ENCODE measurements around the gene PCNX2. TPM values are rescaled to one million over a fixed set of nuclear protein-coding genes. Genes with fewer than 3 reads are reported as not detected.

PCNX2 gene
- total RNA-seq, 1 donor from 2014 or later = 33.6 TPM

DNA sequence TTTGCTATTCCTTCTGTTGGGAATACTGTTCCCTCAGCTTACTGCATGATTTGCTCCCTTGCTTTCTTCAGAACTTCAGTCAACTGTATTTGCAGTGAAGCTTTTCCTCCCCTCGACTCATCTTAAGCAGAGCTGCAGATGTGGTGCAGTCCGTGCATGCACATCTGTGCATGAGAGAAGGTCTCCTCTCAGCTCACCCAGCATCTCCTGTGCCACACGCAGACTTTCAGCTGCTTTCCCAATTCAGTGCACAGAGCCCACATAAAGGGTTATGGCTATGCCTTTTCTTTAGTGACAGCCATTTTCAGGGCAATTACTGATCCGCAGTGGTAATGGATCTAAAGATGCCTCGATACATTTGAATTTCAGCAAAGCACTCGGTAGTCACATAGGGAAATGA, 358.6 kb downstream of the PCNX2 start:
- no peak overlapping the region for H3K4me3 Mint-ChIP-seq (ENCODE audit: low read depth)
- TF ChIP-seq, protein P1, sequence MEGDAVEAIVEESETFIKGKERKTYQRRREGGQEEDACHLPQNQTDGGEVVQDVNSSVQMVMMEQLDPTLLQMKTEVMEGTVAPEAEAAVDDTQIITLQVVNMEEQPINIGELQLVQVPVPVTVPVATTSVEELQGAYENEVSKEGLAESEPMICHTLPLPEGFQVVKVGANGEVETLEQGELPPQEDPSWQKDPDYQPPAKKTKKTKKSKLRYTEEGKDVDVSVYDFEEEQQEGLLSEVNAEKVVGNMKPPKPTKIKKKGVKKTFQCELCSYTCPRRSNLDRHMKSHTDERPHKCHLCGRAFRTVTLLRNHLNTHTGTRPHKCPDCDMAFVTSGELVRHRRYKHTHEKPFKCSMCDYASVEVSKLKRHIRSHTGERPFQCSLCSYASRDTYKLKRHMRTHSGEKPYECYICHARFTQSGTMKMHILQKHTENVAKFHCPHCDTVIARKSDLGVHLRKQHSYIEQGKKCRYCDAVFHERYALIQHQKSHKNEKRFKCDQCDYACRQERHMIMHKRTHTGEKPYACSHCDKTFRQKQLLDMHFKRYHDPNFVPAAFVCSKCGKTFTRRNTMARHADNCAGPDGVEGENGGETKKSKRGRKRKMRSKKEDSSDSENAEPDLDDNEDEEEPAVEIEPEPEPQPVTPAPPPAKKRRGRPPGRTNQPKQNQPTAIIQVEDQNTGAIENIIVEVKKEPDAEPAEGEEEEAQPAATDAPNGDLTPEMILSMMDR (IDR thresholded peaks at IDR 0.05; ENCODE audit: unreplicated experiment) = no peak
- H3K4me1 Mint-ChIP-seq (ENCODE audit: low read depth) = no peaks in the 10 kb centered on the region
- H3K27me3 Mint-ChIP-seq = peaks cover 6% of the 10 kb centered on the region
- DNase-seq (ENCODE audit: low spot score, unreplicated experiment) = no peak
- H3K9me3 Mint-ChIP-seq (ENCODE audit: low read depth) = no peaks in the 10 kb centered on the region
- no peaks in the 10 kb centered on the region for H3K36me3 Mint-ChIP-seq (ENCODE audit: insufficient read depth)
- no peak overlapping the region for H3K27ac Mint-ChIP-seq

Other genes starting within 250 kb of the PCNX2 start
- gene MAP3K21, start 32.0 kb upstream of the PCNX2 start, total RNA-seq = 13.1 and 13.9 TPM in 2 replicates

Measured in progenitor cell of endocrine pancreas (in vitro differentiated cells).